HG02623 (cell line): ENCODE measurements around the gene CD14.
"Not testable (repeated sequence)": the region's sequence is repeated elsewhere in the genome, so short reads cannot be mapped to it uniquely, and the experiment has no call there.

Experiments
- ATAC-seq: cut with Tn5 transposase; IDR thresholded peaks from one replicate; pipeline ENCODE4 v1.9.1; 2021; ENCODE audit warnings: moderate library complexity; ENCODE audit not compliant: unreplicated experiment

Gene CD14

DNA sequence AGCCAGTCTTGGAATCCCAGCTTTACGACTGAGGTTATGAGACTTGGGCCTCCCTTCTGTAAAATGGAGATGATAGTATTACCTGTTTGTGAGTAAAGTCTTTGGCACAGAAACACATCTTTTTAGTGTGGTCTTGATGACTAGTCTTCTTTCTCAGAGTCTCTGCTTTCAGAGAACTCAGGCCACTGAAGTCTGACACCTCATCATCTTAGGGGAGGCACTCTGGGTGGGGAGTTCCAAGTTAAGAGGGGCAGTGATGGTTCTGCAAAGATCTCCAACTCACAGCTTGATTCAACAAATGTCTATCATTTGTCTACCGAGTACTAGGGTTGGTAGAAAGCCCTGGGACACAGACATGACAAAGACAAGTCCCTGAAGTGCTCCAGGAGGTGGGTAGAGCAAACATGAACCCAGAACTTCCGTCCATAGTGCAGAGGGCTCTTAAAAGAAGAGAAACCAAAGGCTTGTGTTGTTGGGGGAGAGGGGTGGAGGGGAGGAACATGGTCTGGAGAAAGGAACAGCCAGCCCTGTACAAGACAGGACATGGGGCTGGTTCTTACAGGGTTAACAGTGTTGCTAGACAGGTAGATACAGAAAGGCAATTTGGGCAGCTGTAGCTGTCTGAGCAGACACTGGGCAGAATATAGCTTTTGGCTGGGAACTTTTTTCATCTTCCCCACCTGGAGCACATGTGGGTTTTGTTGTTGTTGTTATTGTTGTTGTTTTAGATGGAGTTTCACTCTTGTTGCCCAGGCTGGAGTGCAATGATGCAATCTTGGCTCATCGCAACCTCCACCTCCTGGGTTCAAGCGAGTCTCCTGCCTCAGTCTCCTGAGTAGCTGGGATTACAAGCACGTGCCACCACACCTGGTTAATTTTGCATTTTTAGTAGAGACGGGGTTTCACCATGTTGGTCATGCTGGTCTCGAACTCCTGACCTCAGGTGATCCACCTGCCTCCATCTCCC, 2.6 kb upstream of the CD14 start:
- no peak for ATAC-seq

DNA sequence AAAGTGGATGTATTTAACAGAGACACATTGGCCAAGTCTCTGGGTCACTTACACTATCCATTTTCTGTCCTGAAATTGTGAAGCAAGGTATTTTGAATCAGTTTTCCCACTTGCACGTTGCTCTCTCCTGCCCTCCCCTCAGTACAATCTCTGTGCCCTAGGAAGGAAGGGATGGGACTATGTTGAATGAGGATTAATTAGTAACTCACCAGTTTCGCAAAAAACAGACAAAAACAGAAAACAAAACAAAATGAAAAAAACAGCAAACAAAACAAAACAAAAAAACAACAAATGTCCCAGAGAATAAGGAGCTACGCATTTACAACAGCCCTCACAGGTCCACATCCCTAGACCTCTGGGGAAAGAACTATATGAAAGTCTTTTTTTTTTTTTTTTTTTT, 1.1 kb upstream of the CD14 start:
- ATAC-seq = no peak

DNA sequence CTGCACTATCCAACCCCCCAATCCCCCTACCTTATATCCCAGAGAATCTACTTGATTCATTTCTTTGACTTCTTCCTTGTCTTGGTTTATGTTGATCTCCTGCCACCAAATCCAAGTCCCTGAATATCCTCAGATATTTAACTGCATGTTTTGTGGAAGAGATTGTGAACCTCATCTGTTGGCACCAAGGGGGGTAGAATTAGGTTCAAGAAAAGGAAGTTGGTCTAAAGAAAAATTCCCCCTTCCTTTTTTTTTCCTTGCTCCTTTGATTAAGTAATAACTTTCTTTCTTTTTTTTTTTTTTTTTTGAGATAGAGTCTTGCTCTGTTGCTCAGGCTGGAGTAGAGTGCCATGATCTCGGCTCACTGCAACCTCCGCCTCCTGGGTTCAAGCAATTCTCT, 526 bp upstream of the CD14 start:
- no peak for ATAC-seq

DNA sequence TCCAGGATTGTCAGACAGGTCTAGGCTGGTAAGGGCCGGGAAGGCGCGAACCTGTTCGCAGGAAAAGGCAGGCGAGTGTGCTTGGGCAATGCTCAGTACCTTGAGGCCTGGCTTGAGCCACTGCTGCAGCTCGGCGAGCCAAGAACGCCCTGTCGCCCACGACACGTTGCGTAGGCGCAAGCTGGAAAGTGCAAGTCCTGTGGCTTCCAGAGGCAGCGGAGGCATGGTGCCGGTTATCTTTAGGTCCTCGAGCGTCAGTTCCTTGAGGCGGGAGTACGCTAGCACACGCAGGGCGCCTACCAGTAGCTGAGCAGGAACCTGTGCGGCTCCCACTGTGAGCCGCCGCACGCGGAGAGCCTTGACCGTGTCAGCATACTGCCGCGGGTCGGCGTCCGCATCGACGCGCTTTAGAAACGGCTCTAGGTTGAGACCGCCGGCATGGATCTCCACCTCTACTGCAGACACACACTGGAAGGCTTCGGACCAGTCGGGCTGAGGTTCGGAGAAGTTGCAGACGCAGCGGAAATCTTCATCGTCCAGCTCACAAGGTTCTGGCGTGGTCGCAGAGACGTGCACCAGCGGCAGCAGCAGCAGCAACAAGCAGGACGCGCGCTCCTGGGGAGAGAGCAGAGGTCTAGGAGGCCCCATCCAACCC, 482 bp downstream of the CD14 start:
- ATAC-seq = peak; percentile 52

DNA sequence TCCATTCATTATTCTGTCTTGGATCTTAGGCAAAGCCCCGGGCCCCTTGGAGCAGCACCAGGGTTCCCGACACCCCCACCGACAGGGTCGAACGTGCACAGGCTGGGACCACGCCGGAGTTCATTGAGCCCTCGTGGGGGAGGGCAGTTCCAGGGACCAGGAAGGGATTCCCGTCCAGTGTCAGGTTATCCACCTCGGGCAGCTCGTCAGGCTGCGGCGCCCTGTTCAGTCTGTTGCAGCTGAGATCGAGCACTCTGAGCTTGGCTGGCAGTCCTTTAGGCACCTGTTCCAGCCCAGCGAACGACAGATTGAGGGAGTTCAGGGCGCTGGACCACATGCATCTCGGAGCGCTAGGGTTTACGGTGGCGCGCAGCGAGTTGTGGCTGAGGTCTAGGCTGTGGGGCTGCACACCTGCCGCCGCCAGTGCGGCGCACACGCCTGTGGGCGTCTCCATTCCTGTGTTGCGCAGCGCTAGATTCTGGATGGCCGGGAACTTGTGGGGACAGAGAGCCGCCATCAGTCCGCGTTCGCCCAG, 1.1 kb downstream of the CD14 start:
- ATAC-seq = peak; percentile 32

DNA sequence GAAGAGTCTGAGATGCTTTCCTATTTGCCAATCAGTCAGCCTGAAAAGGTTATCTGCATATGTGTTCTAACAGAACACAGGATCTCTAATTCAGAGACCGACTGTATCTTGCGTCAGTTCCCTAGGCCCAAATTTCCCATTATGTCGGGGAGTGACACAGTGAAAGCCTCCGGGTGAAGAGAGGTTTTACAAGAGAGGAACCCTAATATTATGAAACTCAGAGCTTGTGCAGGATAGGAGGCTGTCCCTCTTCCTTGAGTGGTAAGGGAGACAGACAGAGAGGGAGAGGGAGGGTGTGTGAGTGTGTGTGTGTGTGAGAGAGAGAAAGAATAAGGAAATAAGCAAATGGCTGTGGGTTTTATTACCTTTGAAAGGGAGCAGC, 1.9 kb downstream of the CD14 start:
- no peak for ATAC-seq

DNA sequence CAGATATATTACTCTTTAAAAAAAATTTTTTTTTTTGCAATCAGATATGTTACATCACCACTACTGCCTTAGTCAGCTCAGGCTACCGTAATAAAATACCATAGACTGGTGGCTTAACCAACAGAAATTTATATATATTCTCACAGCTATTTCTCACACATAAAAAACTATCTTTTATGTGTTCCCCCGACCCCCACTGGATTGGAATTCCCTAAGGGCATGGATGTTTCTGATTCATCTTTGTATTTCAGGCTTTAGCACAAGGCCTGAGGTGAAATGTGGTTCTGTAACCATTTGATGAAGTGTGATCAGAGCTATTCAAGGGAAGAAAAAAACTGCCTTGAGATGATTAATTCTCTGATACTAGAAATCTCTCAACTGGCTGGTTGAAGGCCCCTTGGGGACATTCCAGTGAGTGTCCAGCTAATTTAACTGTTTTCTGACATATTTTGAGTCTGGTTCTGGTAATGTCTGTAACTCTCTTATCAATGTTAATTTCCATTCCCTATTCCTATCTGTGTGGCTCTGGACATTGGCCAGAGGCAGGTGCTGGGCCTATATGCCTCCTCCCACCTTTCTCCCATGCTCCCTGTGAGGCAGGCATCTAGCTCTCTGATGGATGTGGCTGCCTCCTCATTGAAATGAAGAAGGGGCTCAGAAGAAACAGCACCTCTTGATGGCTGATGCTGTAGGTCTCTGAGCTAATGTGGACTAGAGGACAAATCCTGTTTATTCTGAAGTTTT, 2.5 kb downstream of the CD14 start:
- ATAC-seq = no peak

DNA sequence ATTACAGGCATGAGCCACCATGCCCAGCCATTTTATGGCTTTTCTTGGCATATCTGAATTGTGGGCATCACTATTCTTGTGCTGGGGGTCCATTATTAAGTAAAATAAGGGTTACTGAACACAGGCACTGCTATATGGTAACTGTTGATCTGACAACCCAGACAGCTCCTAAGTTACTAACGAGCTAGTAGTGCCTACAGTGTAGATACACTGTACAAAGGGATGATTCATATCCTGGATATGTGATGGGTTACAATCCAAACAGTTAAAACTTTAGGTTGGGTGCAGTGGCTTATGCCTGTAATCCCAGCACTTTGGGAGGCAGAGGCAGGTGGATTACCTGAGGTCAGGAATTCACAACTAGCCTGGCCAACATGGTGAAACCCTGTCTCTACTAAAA, 4.3 kb downstream of the CD14 start:
- ATAC-seq = no peak

DNA sequence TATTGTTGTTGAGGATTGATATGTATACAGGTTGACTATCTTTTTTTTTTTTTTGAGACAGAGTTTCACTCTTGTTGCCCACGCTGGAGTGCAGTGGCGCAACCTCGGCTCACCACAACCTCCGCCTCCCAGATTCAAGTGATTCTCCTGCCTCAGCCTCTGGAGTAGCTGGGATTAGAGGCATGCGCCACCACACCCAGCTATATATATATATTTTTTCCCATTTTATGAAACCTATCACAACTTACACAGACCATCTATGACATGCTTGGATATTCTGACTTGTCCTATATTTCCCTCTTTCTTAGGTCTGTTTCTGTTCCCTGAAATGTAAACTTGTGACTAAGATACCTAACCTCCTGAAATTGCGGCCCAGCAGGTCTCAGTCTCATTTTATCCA, 5.0 kb downstream of the CD14 start:
- no peak for ATAC-seq

DNA sequence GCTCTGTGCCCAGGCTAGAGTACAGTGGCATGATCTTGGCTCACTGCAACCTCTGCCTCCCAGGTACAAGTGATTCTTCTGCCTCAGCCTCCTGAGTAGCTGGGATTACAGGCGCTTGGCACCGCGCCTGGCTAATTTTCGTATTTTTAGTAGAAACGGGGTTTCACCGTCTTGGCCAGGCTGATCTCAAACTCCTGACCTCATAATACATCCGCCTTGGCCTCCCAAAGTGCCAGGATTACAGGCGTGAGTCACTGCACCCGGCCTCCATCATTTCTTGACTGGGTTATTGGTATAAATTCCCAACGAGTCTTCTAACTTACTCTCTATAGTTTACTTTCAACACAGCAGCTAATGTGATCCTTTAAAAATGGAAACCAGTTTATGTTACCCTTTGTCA, 8.1 kb downstream of the CD14 start:
- ATAC-seq = not testable (repeated sequence)

DNA sequence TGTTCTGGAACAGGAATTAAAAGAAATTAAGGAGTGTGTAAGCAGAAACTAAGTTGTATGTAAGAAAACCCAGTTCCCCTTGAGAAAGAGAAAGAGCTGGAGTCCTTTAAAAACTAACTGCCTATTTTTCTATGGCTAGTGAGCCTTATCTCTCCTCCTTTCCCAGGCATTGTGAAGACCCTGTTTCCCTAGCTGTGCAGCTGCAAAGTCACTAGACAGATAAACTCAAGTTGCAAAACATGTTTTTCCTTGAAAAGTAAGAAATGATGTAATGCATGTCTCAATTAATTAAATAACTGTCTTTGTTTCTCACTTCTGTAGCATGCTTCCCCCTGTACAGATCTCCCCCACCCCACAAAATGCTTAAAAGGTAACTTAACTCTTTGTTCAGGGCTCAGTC, 9.9 kb downstream of the CD14 start:
- ATAC-seq = not testable (repeated sequence)

DNA sequence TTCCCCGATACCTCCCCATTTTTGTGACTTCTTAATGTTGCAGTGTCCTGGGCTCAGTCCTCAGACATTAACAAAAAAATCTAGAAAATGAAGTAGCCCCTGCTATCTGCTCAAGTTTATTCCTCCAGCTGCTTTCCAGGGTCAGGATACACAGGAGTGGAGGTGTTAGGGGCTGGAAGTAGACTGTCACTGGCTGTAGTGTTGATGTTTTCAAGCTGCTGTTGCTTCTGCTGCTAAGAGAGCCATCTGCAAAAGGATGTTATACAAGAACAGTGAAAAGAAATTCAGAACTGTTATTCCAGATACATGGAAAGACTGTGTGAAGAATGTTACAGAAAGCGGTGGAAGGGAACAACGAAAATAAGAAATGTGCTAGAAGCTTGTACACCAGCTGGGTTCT, 10.7 kb downstream of the CD14 start:
- ATAC-seq = no peak

DNA sequence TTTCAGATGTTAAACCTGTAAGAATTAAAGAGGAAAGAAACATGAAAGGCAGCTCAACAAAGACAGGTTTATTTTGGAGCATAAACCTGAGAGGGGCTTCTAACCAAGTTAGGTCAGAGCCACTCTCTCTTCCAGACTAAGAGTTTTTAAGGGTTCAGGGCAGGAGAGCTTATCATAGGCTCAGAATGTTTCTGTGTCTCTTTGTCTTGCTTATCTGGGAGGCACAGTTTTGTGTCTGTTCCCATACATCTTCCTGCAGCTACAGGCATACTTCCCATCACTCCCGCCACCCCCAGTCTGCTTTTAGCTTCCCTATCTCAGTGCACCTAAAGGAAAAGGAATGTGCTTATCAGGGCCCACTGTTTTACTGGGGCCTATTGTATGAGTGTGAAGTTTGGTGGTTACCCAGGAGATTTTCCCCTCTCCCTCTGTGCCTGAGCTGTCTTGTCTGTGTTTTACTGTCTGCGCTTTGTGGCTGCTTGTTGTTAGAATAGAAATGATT, 21.9 kb downstream of the CD14 start:
- ATAC-seq = no peak

DNA sequence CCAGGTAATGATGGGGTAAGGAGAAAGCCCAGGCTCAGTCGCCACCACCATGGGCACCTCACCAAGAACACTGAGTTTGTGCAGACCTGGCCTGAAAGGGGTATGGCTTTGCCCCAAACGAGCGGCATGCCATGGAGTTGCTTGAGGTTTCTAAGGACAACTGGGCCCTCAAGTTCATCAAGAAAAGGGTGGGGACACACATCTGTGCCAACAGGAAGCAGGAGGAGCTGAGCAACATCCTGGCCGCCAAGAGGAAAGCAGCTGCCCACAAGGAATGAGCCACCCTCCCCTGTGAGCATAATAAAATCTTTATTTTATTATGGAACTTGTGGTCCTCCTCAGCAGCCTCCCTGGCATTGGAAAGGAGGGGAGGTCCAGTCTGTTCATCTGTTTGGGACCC, 23.8 kb downstream of the CD14 start:
- no peak for ATAC-seq

DNA sequence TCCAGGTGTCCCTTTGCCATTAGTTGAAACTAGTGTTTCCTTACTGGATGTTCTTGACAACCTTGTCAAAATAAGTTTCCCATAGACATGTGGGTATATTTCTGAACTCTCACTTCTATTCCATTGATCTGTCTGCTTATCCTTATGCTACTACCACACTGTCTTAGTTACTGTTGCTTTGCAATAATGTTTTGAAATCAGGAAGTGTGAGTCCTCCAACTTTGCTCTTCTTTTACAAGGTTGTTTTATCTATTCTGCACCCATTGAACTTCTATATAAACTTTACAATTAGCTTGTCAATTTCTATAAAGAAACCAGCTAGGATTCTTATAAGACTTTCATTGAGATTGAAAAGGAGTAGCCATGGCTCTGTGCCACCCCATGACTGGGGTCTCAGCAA, 24.3 kb downstream of the CD14 start:
- no peak for ATAC-seq

DNA sequence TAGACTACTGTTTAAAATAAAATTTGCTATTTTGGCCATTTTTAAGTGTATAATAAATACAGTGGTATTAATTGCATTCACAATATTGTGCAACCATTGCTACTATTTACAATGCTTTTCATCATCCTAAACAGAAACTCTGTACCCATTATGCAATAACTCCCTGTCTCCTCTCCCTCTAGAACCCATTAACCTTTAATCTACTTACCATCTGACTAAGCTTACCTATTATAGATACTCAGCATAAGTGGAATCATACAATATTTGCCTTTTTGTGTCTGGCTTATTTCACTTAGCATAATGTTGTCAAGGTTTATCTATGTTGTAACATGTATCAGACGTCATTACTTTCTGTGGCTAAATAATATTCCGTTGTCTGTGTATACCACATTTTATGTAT, 25.9 kb downstream of the CD14 start:
- no peak for ATAC-seq

DNA sequence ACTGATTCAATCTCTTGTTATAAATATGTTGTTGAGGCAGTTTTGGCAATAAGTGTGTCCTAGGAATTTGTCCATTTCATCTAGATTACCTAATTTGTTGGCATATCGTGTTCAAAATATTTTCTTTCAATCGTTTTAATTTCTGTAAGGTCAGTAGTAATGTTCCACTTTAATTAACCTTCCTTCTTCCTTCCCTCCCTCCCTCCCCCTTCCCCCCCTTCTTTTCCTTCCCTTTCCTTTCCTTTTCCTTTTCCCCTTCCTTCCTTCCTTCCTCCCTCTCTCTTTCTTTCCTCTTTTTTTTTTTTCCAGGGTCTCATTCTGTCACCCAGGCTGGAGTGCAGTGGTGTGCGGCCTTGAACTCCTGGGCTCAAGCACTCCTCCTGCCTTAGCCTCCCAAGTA, 27.1 kb downstream of the CD14 start:
- ATAC-seq = no peak

DNA sequence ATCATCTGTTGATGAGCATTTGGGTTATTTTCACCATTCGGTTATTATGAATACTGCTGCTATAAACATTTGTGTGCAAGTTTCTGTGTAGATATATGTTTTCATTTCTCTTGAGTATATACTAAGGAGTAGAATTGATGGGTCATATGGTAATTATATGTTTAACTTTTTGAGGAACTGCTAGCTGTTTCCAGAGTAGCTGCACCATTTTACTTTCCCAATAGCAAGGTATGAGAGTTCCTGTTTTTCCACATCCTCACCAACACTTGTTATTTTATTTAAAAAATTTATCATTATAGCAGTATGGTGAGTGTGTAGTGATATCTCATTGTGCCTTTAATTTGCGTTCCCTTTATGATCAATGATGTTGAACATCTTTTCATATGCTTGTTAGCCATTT, 29.2 kb downstream of the CD14 start:
- no peak for ATAC-seq

DNA sequence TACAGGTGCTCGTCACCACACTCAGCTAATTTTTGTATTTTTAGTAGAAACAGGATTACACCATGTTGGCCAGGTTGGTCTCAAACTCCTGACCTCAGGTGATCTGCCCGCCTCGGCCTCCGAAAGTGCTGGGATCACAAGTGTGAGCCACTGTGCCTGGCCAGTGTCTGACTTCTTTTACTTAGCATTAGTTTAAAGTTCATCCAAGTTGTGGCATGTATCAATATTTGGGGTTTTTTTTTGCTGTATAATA, 29.6 kb downstream of the CD14 start:
- ATAC-seq = not testable (repeated sequence)

DNA sequence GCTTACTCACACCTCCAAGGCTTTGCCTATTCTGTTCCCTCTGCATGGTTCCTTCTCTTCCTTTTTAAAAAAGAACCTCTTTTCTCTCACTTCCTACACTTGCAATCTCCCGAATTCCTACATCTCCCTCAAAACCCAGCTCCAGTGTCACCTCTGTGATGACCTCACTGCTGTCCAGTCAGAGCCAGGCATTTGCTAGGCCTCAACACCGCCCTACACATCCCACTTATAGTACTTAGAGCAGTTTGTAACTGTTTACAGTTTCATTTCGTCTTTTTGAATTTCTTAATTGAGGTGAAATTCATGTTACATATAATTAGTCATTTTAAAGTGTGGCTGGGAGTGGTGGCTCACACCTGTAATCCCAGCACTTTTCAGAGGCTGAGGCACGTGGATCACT, 30.8 kb downstream of the CD14 start:
- ATAC-seq = no peak

DNA sequence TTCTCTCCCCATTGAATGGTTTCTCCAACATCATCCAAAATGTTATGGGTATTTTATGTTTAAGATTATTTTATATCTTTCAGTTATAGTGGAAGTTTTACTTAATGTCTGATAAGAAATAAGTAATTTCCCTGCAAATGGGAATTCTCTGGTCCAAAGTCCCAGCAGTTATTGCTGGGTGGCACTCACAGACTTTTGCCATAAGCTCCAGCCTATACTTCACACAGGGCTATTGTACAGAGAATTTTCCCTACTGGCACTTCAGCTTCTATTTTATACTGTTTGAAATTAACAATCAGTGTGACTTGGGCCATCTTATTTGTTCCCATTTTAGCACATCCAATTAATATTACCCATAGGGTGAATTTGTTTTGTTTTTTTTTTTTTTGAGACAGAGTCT, 32.9 kb downstream of the CD14 start:
- ATAC-seq = no peak

DNA sequence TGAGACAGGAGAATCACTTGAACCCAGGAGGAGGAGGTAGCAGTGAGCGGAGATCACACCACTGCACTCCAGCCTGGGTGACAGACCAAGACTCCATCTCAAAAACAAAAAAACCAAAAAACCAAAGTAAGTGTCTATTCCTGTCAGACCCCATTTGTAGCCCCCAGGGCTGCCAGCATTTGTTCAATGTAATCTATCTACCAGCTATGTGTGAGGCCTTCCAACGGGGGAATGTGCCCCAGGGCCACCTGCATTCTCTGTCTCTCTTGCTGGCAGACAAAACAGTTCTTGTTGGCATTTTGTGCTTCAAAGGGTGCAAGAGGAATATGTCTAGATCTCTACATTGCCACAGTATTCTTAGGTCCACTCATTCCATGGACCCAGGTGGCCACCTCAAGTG, 34.1 kb downstream of the CD14 start:
- no peak for ATAC-seq
